SK-N-SH (cell line): ENCODE measurements around the gene GNAS-AS1.

Experiments used
- EP300 ChIP-seq, 2 experiments: IDR thresholded peaks; 2 replicates each; pipeline versions ENCODE4 v1.4.0 to v1.6.1; 2012; ENCODE audit warnings: borderline replicate concordance in 1 of 2, low read depth in 1 of 2, low read length in 1 of 2
- JUND ChIP-seq: IDR thresholded peaks from 2 replicates; pipeline ENCODE4 v1.4.0; 2012
- MAX ChIP-seq: IDR thresholded peaks from 2 replicates; pipeline ENCODE4 v1.4.0; 2012; ENCODE audit warnings: low read depth
- MEF2A ChIP-seq: IDR thresholded peaks from 2 replicates; pipeline ENCODE4 v1.4.0; 2012; ENCODE audit warnings: low read depth, borderline replicate concordance
- NRF1 ChIP-seq: IDR thresholded peaks from 2 replicates; pipeline ENCODE4 v1.6.1; 2012; ENCODE audit warnings: low read depth, mild to moderate bottlenecking, low read length
- POLR2AphosphoS5 ChIP-seq: IDR thresholded peaks from 2 replicates; pipeline ENCODE4 v1.6.1; 2012; ENCODE audit warnings: low read depth, low read length
- RAD21 ChIP-seq: IDR thresholded peaks from 2 replicates; pipeline ENCODE4 v1.6.1; 2012; ENCODE audit warnings: mild to moderate bottlenecking, low read length
- RFX5 ChIP-seq: IDR thresholded peaks from 2 replicates; pipeline ENCODE4 v1.6.1; 2012; ENCODE audit warnings: mild to moderate bottlenecking, improper control_type of control experiment, low read length
- SMC3 ChIP-seq: IDR thresholded peaks from 2 replicates; pipeline ENCODE4 v1.6.1; 2012; ENCODE audit warnings: low read depth, low read length, improper control_type of control experiment
- USF2 ChIP-seq: fragments of 150-350 bp; IDR thresholded peaks from 2 replicates; pipeline ENCODE4 v1.6.1; 2017; ENCODE audit warnings: antibody characterized with exemption, low read length, low read depth, borderline replicate concordance
- TF ChIP-seq, protein P1 (sequence below): fragments of 200-600 bp; sonication (generic); IDR thresholded peaks from 2 replicates; pipeline ENCODE4 v1.6.1; 2017; ENCODE audit warnings: antibody characterized with exemption, mild to moderate bottlenecking, moderate library complexity

GRCh38 chr20:58854638-58855471 lies 4.2 kb upstream of the GNAS-AS1 start:
- TF ChIP-seq NRF1, result no peak
- TF ChIP-seq, protein P1, sequence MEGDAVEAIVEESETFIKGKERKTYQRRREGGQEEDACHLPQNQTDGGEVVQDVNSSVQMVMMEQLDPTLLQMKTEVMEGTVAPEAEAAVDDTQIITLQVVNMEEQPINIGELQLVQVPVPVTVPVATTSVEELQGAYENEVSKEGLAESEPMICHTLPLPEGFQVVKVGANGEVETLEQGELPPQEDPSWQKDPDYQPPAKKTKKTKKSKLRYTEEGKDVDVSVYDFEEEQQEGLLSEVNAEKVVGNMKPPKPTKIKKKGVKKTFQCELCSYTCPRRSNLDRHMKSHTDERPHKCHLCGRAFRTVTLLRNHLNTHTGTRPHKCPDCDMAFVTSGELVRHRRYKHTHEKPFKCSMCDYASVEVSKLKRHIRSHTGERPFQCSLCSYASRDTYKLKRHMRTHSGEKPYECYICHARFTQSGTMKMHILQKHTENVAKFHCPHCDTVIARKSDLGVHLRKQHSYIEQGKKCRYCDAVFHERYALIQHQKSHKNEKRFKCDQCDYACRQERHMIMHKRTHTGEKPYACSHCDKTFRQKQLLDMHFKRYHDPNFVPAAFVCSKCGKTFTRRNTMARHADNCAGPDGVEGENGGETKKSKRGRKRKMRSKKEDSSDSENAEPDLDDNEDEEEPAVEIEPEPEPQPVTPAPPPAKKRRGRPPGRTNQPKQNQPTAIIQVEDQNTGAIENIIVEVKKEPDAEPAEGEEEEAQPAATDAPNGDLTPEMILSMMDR, result no peak
- TF ChIP-seq SMC3, result no peak
- TF ChIP-seq POLR2AphosphoS5, result no peak
- no peak for TF ChIP-seq RAD21
- TF ChIP-seq EP300 (IDR thresholded peaks at IDR 0.05; ENCODE audit: borderline replicate concordance in 1 of 2, low read depth in 1 of 2, low read length in 1 of 2), result no peak
- TF ChIP-seq MEF2A, result no peak
- TF ChIP-seq RFX5, result no peak
- TF ChIP-seq USF2, result no peak
- no peak for TF ChIP-seq MAX
- no peak for TF ChIP-seq JUND
